Colonic mucosa (tissue), 4 donors: ENCODE results near the gene RNF113B. TPM values are rescaled to one million over a fixed set of nuclear protein-coding genes. Genes with fewer than 3 reads are reported as not detected.
A peak's percentile ranks its signal among the peaks of the same experiment; 100 is the strongest.

ENCODE experiments used
- DNase-seq: peaks from one replicate; pipeline ENCODE4 v3.0.0-alpha.2; 2020
- H3K27ac ChIP-seq: fragments of 200-600 bp; one replicate; pipeline ENCODE4 v1.8.0; 2021
- H3K27me3 ChIP-seq: fragments of 200-600 bp; one replicate; pipeline ENCODE4 v1.8.0; 2021
- H3K36me3 ChIP-seq: fragments of 200-600 bp; one replicate; pipeline ENCODE4 v1.8.0; 2021
- H3K4me1 ChIP-seq: fragments of 200-600 bp; one replicate; pipeline ENCODE4 v1.8.0; 2021; ENCODE audit warnings: mild to moderate bottlenecking
- H3K4me3 ChIP-seq: fragments of 200-600 bp; one replicate; pipeline ENCODE4 v1.8.0; 2021
- H3K9ac ChIP-seq, 2 donors: one replicate each; pipeline ENCODE4 v1.7.0; 2013; ENCODE audit warnings: control low read depth in 2 of 2, low read depth in 2 of 2, low read length in 2 of 2
- H3K9me3 ChIP-seq: fragments of 200-600 bp; one replicate; pipeline ENCODE4 v1.8.0; 2021
- CTCF ChIP-seq: fragments of 200-600 bp; IDR thresholded peaks from one replicate; pipeline ENCODE4 v1.8.0; 2022; ENCODE audit warnings: antibody characterized with exemption, mild to moderate bottlenecking
- intact Hi-C: fragments of 100-400 bp; cut with DNase I; formaldehyde crosslinking; loops from one replicate; pipeline ENCODE4 v1.14.1; 2022
- total RNA-seq, 2 donors: library from RNA; stranded (reverse); fragmentation: NEBNext Ultra II Directional in 1 of 2; extraction: Animal tissue kit (Norgen Biotek cat#: 25700) in 1 of 2; gene quantifications; one replicate each; pipeline ENCODE4 v1.2.1, GENCODE V29; 2021
- donor health status: healthy.
- donor health status: DM: no; HTN: no; CAD: no.
- donor health status: DM: no; HTN: no; CAD: no.

RNF113B gene
- total RNA-seq, 2 donors from 2014 or later = not detected

DNA sequence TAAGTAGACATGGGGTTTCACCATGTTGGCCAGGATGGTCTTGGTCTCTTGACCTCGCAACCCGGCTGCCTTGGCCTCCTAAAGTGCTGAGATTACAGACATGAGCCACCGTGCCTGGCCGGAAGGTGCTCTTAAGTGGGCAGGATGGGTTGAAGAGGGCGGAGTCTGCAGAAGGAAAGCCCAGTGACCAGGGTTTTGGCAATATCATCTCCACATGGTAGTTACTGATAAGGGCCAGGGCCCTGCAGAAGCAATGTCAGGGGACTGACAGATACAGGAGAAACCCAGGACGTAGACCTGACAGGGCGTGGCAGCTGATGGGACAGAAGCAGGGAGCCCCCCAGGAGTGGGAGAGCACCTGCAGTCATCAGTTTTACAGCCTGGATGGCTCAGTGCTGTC is 45.7 kb upstream of the RNF113B start:
- intact Hi-C loops = no loop called here
- no peaks in the 10 kb centered on the region for H3K27me3 ChIP-seq
- H3K4me3 ChIP-seq = no peak overlapping the region
- no peak overlapping the region for H3K9ac ChIP-seq
- TF ChIP-seq CTCF = no peak
- H3K9me3 ChIP-seq = no peaks in the 10 kb centered on the region
- no peak overlapping the region for H3K27ac ChIP-seq
- H3K4me1 ChIP-seq = peaks cover 5% of the 10 kb centered on the region
- DNase-seq = no peak
- no peaks in the 10 kb centered on the region for H3K36me3 ChIP-seq

- H3K9ac ChIP-seq = no peak overlapping the region
- H3K36me3 ChIP-seq = no peaks in the 10 kb centered on the region
- intact Hi-C loops = no loop called here
- H3K4me3 ChIP-seq = no peak overlapping the region
- H3K4me1 ChIP-seq = peaks cover 5% of the 10 kb centered on the region
- H3K27me3 ChIP-seq = no peaks in the 10 kb centered on the region
- H3K9me3 ChIP-seq = no peaks in the 10 kb centered on the region
- DNase-seq = peak; percentile 29
- no peak overlapping the region for H3K27ac ChIP-seq
- no peak for TF ChIP-seq CTCF
Observed at GRCh38 chr13:98222081-98222554, 45.0 kb upstream of the RNF113B start.

DNA sequence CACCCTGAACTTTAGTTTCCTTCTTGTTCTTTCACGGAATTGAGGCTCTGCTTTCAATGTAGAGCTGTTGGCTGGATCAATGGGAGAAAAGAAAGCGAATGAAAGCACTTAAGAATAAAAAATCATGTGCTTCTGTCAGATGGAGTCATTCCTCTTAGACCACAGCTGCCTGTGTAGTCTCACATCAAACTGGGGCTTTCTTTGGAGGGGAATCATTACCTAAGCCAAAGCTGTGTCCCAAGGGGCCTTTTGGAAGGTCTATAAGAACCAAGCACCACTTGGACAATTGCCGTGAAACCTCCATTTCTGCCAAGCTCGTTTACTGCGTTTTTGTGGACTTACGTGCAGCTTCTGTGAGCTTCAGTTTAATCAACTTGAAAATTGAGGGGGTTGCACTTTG is 44.2 kb upstream of the RNF113B start:
- H3K27ac ChIP-seq = no peak overlapping the region
- TF ChIP-seq CTCF = no peak
- H3K27me3 ChIP-seq = no peaks in the 10 kb centered on the region
- intact Hi-C loops = no loop called here
- DNase-seq = no peak
- no peak overlapping the region for H3K4me3 ChIP-seq
- H3K9ac ChIP-seq = no peak overlapping the region
- no peaks in the 10 kb centered on the region for H3K9me3 ChIP-seq
- H3K4me1 ChIP-seq = peaks cover 5% of the 10 kb centered on the region
- no peaks in the 10 kb centered on the region for H3K36me3 ChIP-seq

GRCh38 chr13:98220271-98220791 is 43.3 kb upstream of the RNF113B start:
- no peak overlapping the region for H3K4me3 ChIP-seq
- no peak overlapping the region for H3K27ac ChIP-seq
- no peaks in the 10 kb centered on the region for H3K27me3 ChIP-seq
- intact Hi-C loops = no loop called here
- no peaks in the 10 kb centered on the region for H3K36me3 ChIP-seq
- DNase-seq = no peak
- TF ChIP-seq CTCF = no peak
- no peaks in the 10 kb centered on the region for H3K9me3 ChIP-seq
- H3K4me1 ChIP-seq = peaks cover 5% of the 10 kb centered on the region
- H3K9ac ChIP-seq = no peak overlapping the region

GRCh38 chr13:98219685-98220084 is 42.6 kb upstream of the RNF113B start:
- Histone ChIP-seq H3K4me1 (peaks cover 5% of the 10 kb centered on the region), H3K36me3 (no peaks in the 10 kb centered on the region), H3K27ac (no peak overlapping the region), H3K9me3 (no peaks in the 10 kb centered on the region), H3K9ac (no peak overlapping the region), H3K4me3 (no peak overlapping the region), H3K27me3 (no peaks in the 10 kb centered on the region)
- no peak for DNase-seq
- no peak for TF ChIP-seq CTCF
- intact Hi-C loops = no loop called here
